ENCODE measurements around the gene ANKRD6. TPM values are rescaled to one million over a fixed set of nuclear protein-coding genes. Genes with fewer than 3 reads are reported as not detected.

ANKRD6 gene
- polyA plus RNA-seq, 1 of the 3 experiments (the other 2 are of a cell fraction): 2.6 TPM

DNA sequence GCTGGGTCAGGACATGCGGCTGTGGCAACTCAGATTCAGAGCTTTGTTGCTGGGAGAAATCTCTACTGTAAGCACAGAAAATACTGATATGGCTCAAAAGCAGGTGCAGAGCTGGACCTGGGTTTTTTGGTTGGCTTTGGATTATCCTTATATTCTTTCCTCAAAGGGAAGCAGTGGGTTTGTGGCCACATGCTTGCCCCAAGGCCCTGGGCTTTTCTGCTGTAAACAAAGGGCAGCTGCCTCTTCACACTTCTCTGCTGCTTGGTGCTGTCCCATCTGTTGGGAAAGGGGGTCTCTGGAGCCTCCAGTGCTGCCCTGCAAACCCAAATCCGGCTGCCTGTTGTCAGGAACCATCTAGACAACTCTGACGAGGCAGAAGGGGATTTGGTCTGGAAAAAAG lies 52.4 kb downstream of the ANKRD6 start (continued):
- TF ChIP-seq YY1 (IDR thresholded peaks at IDR 0.05; ENCODE audit: low read depth) (no peak), RXRA (IDR thresholded peaks at IDR 0.05; ENCODE audit: borderline replicate concordance, low read depth) (no peak), TEAD4 (IDR thresholded peaks at IDR 0.05; ENCODE audit: borderline replicate concordance, insufficient read depth) (no peak), FOXJ3 (CRISPR knock-in tag; IDR thresholded peaks at IDR 0.05) (no peak)
- TF ChIP-seq, protein P1, sequence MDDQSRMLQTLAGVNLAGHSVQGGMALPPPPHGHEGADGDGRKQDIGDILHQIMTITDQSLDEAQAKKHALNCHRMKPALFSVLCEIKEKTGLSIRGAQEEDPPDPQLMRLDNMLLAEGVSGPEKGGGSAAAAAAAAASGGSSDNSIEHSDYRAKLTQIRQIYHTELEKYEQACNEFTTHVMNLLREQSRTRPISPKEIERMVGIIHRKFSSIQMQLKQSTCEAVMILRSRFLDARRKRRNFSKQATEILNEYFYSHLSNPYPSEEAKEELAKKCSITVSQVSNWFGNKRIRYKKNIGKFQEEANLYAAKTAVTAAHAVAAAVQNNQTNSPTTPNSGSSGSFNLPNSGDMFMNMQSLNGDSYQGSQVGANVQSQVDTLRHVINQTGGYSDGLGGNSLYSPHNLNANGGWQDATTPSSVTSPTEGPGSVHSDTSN (IDR thresholded peaks at IDR 0.05): no peak

DNA sequence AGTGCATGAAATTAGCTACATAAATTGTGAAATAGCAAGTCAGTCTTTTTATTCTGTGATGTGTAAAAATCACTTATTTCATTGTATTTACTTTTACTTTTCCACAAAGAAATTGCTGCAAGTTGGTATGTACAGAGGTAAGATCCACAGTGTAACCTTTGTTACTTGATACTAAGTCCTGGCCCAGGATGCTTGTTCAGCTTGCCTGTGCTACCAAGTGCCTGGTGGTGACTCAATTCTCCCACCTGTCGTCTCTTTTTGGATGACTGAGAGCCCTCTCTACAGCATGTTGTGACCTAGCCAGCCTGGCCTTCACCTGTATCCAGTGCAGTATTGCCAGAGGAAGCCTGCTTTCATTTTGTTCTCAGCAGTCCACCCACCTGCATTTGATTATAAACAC lies 54.9 kb downstream of the ANKRD6 start:
- no peaks in the 10 kb centered on the region for H3K36me3 ChIP-seq (replicated peaks in 1 of 2; ENCODE audit: control insufficient read depth in 1 of 2, insufficient read depth in 2 of 2, low read length in 1 of 2)
- 75% methylated on average over 1 of the region's 1 CpG for WGBS (ENCODE audit: low lambda C conversion rate)
- no peaks in the 10 kb centered on the region for H4K20me1 ChIP-seq (ENCODE audit: insufficient read depth)
- no peaks in the 10 kb centered on the region for H3K9me2 ChIP-seq
- no peak for TF ChIP-seq FOSL2 (IDR thresholded peaks at IDR 0.05; ENCODE audit: borderline replicate concordance, low read depth)
- TF ChIP-seq MEF2A (IDR thresholded peaks at IDR 0.05; ENCODE audit: borderline replicate concordance, low read depth): no peak
- TF ChIP-seq GABPA (IDR thresholded peaks at IDR 0.05; ENCODE audit: low read depth): no peak
- no peak for TF ChIP-seq RCOR1 (IDR thresholded peaks at IDR 0.05; ENCODE audit: low read length)
- no peak for TF ChIP-seq GATA2 (CRISPR knock-in tag; IDR thresholded peaks at IDR 0.05)
- no peak for TF ChIP-seq MXI1 (IDR thresholded peaks at IDR 0.05; ENCODE audit: low read depth, low read length)
- no peak for TF ChIP-seq TCF12 (IDR thresholded peaks at IDR 0.05)
- TF ChIP-seq FOXJ3 (CRISPR knock-in tag; IDR thresholded peaks at IDR 0.05): no peak
- TF ChIP-seq, protein P1 (IDR thresholded peaks at IDR 0.05): no peak
- TF ChIP-seq RXRA (IDR thresholded peaks at IDR 0.05; ENCODE audit: borderline replicate concordance, low read depth): no peak
- TF ChIP-seq SIN3A (IDR thresholded peaks at IDR 0.05; ENCODE audit: borderline replicate concordance, low read depth, low read length): no peak
- TF ChIP-seq TEAD4 (IDR thresholded peaks at IDR 0.05; ENCODE audit: borderline replicate concordance, insufficient read depth): no peak
- TF ChIP-seq FOXM1 (IDR thresholded peaks at IDR 0.05; ENCODE audit: low read depth): no peak
- no peak for TF ChIP-seq RAD21 (IDR thresholded peaks at IDR 0.05; ENCODE audit: low read length)
- TF ChIP-seq SMC3 (IDR thresholded peaks at IDR 0.05; ENCODE audit: low read depth, low read length): no peak
- TF ChIP-seq JUND (IDR thresholded peaks at IDR 0.05): no peak
- TF ChIP-seq POLR2AphosphoS5 (IDR thresholded peaks at IDR 0.05; ENCODE audit: low read depth, low read length): no peak
- no peak overlapping the region for H3K4me3 ChIP-seq (ENCODE audit: low read depth in 2 of 2, low read length in 1 of 2)
- H3K27me3 ChIP-seq (ENCODE audit: insufficient read depth): no peaks in the 10 kb centered on the region
- DNase-seq: no peak
- H3F3A ChIP-seq (replicated peaks; ENCODE audit: insufficient read depth): no peaks in the 10 kb centered on the region
- H3K4me2 ChIP-seq: no peak overlapping the region
- H3K9me3 ChIP-seq: no peaks in the 10 kb centered on the region
- H3K9ac ChIP-seq: no peak overlapping the region
- ChIA-PET CTCF (interaction anchor here (1.3 kb wide), 1 partner anchor 43 kb away, joined by 5 read pairs; no protein-coding TSS in a partner anchor), POLR2A (no interaction called here)
- H3K27ac ChIP-seq (ENCODE audit: low read depth in 2 of 2, low read length in 1 of 2): no peak overlapping the region
- no peaks in the 10 kb centered on the region for H3K79me2 ChIP-seq (ENCODE audit: insufficient read depth)
- no peak overlapping the region for H2AFZ ChIP-seq (ENCODE audit: low read depth)
- H3K4me1 ChIP-seq (ENCODE audit: control insufficient read depth in 1 of 2, insufficient read depth in 2 of 2, low read depth in 1 of 2, low read length in 1 of 2): peaks cover 0 to 9% of the 10 kb centered on the region in 2 experiments; a peak in 2 of 4 replicates
